ENCODE data around the gene XAB2. TPM values are rescaled to one million over a fixed set of nuclear protein-coding genes. Genes with fewer than 3 reads are reported as not detected.

Gene XAB2
- total RNA-seq, 1 donor from 2014 or later: 28.1 TPM

GRCh38 chr19:7602240-7602934, 27.0 kb downstream of the XAB2 start:
- H4K20me1 ChIP-seq (ENCODE audit: insufficient read depth, low read length): no peaks in the 10 kb centered on the region

DNA sequence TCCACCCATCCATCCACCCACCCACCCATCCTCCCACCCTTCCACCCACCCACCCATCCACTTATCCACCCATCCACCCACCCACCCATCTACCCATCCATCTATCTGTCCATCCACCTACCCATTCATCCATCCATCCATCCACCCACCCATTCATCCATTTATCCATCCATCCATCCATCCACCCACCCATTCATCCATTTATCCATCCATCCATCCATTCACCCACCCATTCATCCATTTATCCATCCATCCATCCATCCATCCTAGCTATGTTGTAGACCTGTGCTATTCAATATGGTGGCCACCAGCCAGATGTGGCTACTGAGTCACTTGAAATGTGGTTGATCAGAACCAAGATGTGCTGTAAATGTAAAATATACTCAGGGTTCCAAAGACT, 28.6 kb downstream of the XAB2 start:
- Histone ChIP-seq H3K27me3 (ENCODE audit: insufficient read depth, low read length) (peaks cover 10% of the 10 kb centered on the region), H3K9ac (ENCODE audit: low read length) (no peak overlapping the region), H3K36me3 (ENCODE audit: insufficient read depth, low read length) (no peaks in the 10 kb centered on the region), H2AFZ (ENCODE audit: low read depth, low read length) (no peak overlapping the region), H3K79me2 (ENCODE audit: insufficient read depth, low read length) (no peaks in the 10 kb centered on the region), H3K4me3 (ENCODE audit: insufficient read depth, low read depth, low read length) (no peak overlapping the region), H3K4me1 (ENCODE audit: insufficient read depth, low read length) (no peaks in the 10 kb centered on the region), H3K4me2 (ENCODE audit: low read length) (no peak overlapping the region), H3K27ac (ENCODE audit: low read depth, low read length) (no peak overlapping the region), H4K20me1 (ENCODE audit: insufficient read depth, low read length) (no peaks in the 10 kb centered on the region), H3K9me3 (ENCODE audit: insufficient read depth, low read depth, low read length) (no peaks in the 10 kb centered on the region)
- DNase-seq (ENCODE audit: low read depth): no peak
- no peak for FAIRE-seq
- no peaks in the 10 kb centered on the region for H3K9me3 Mint-ChIP-seq (ENCODE audit: unreplicated experiment)
- no peaks in the 10 kb centered on the region for H3K36me3 Mint-ChIP-seq (ENCODE audit: low read depth, unreplicated experiment)
- no peaks in the 10 kb centered on the region for H3K4me1 Mint-ChIP-seq (ENCODE audit: low read depth, unreplicated experiment)
- H3K27ac Mint-ChIP-seq (ENCODE audit: unreplicated experiment): no peak overlapping the region
- H3K27me3 Mint-ChIP-seq (ENCODE audit: low read depth, unreplicated experiment): peaks cover 12% of the 10 kb centered on the region
- TF ChIP-seq CTCF (IDR thresholded peaks at IDR 0.05; ENCODE audit: insufficient read depth, low read depth, low read length): no peak
- TF ChIP-seq EZH2 (IDR thresholded peaks at IDR 0.05; ENCODE audit: insufficient read depth, low read length): no peak
- H3K4me3 Mint-ChIP-seq (ENCODE audit: unreplicated experiment): no peak overlapping the region

More at GRCh38 chr19:7602240-7602934, 27.0 kb downstream of the XAB2 start:
- no peaks in the 10 kb centered on the region for H3K27me3 ChIP-seq (ENCODE audit: insufficient read depth, low read length)
- H3K4me3 Mint-ChIP-seq (ENCODE audit: unreplicated experiment): no peak overlapping the region
- H3K9ac ChIP-seq (ENCODE audit: low read length): no peak overlapping the region
- H3K4me2 ChIP-seq (ENCODE audit: low read length): no peak overlapping the region
- no peak overlapping the region for H3K27ac ChIP-seq (ENCODE audit: low read depth, low read length)
- no peaks in the 10 kb centered on the region for H3K4me1 Mint-ChIP-seq (ENCODE audit: low read depth, unreplicated experiment)
- no peaks in the 10 kb centered on the region for H3K36me3 Mint-ChIP-seq (ENCODE audit: low read depth, unreplicated experiment)
- peaks cover 9% of the 10 kb centered on the region for H3K27me3 Mint-ChIP-seq (ENCODE audit: low read depth, unreplicated experiment)
- no peak for DNase-seq (ENCODE audit: low read depth)
- TF ChIP-seq CTCF (IDR thresholded peaks at IDR 0.05; ENCODE audit: insufficient read depth, low read depth, low read length): no peak
- TF ChIP-seq EZH2 (IDR thresholded peaks at IDR 0.05; ENCODE audit: insufficient read depth, low read length): no peak
- no peaks in the 10 kb centered on the region for H3K9me3 Mint-ChIP-seq (ENCODE audit: unreplicated experiment)
- no peak overlapping the region for H3K27ac Mint-ChIP-seq (ENCODE audit: unreplicated experiment)
- H3K4me1 ChIP-seq (ENCODE audit: insufficient read depth, low read length): no peaks in the 10 kb centered on the region
- H3K9me3 ChIP-seq (ENCODE audit: insufficient read depth, low read depth, low read length): no peaks in the 10 kb centered on the region
- H3K36me3 ChIP-seq (ENCODE audit: insufficient read depth, low read length): no peaks in the 10 kb centered on the region
- H2AFZ ChIP-seq (ENCODE audit: low read depth, low read length): no peak overlapping the region
- FAIRE-seq: no peak
- no peak overlapping the region for H3K4me3 ChIP-seq (ENCODE audit: insufficient read depth, low read depth, low read length)
- no peaks in the 10 kb centered on the region for H3K79me2 ChIP-seq (ENCODE audit: insufficient read depth, low read length)

GRCh38 chr19:7598180-7598579, 31.2 kb downstream of the XAB2 start:
- no peaks in the 10 kb centered on the region for H3K9me3 Mint-ChIP-seq (ENCODE audit: unreplicated experiment)

More at GRCh38 chr19:7598180-7598579, 31.2 kb downstream of the XAB2 start:
- Histone ChIP-seq H3K9me3 (ENCODE audit: insufficient read depth, low read depth, low read length) (no peaks in the 10 kb centered on the region), H3K27me3 (ENCODE audit: insufficient read depth, low read length) (peaks cover 21% of the 10 kb centered on the region), H3K79me2 (ENCODE audit: insufficient read depth, low read length) (no peaks in the 10 kb centered on the region), H4K20me1 (ENCODE audit: insufficient read depth, low read length) (no peaks in the 10 kb centered on the region), H3K4me1 (ENCODE audit: insufficient read depth, low read length) (no peaks in the 10 kb centered on the region), H3K4me3 (ENCODE audit: insufficient read depth, low read depth, low read length) (no peak overlapping the region), H3K36me3 (ENCODE audit: insufficient read depth, low read length) (no peaks in the 10 kb centered on the region), H3K9ac (ENCODE audit: low read length) (no peak overlapping the region), H3K27ac (ENCODE audit: low read depth, low read length) (no peak overlapping the region), H2AFZ (ENCODE audit: low read depth, low read length) (no peak overlapping the region), H3K4me2 (ENCODE audit: low read length) (no peak overlapping the region)
- Mint-ChIP-seq H3K27ac (ENCODE audit: unreplicated experiment) (no peak overlapping the region), H3K4me3 (ENCODE audit: unreplicated experiment) (no peak overlapping the region), H3K27me3 (ENCODE audit: low read depth, unreplicated experiment) (peaks cover 26% of the 10 kb centered on the region), H3K4me1 (ENCODE audit: low read depth, unreplicated experiment) (no peaks in the 10 kb centered on the region), H3K36me3 (ENCODE audit: low read depth, unreplicated experiment) (no peaks in the 10 kb centered on the region)
- FAIRE-seq (no peak), DNase-seq (ENCODE audit: low read depth) (no peak)
- TF ChIP-seq CTCF (IDR thresholded peaks at IDR 0.05; ENCODE audit: insufficient read depth, low read depth, low read length) (no peak), EZH2 (IDR thresholded peaks at IDR 0.05; ENCODE audit: insufficient read depth, low read length) (no peak)
